Fibroblast of lung (primary cell): ENCODE results near the gene ATP9B.

Experiments
- EZH2 ChIP-seq: IDR thresholded peaks from 2 replicates; pipeline ENCODE4 v1.5.1; 2012; ENCODE audit warnings: low read length, control low read depth, mild to moderate bottlenecking; ENCODE audit errors: missing control alignments
- TF ChIP-seq, protein P1 (sequence below), 2 donors: IDR thresholded peaks in 1 of 2; conservative IDR thresholded peaks in 1 of 2; 1 replicate in 1 of 2; 2 replicates in 1 of 2; pipeline ENCODE4 v1.5.1; 2011 to 2012; ENCODE audit warnings: low read length in 2 of 2, control low read depth in 1 of 2, inconsistent platforms in 1 of 2, low read depth in 1 of 2, mild to moderate bottlenecking in 1 of 2

DNA sequence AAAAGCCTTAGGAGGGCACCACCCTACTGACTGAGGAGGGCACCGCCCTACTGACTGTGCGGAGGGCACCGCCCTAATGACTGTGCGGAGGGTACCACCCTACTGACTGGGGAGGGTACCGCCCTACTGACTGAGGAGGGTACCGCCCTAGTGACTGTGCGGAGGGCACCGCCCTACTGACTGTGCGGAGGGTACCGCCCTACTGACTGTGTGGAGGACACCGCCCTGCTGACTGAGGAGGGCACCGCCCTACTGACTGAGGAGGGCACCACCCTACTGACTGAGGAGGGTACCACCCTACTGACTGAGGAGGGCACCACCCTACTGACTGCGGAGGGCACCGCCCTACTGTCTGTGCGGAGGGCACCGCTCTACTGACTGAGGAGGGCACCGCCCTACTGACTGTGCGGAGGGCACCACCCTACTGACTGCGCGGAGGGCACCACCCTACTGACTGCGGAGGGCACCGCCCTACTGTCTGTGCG is 176.4 kb downstream of the ATP9B start:
- TF ChIP-seq, protein P1, sequence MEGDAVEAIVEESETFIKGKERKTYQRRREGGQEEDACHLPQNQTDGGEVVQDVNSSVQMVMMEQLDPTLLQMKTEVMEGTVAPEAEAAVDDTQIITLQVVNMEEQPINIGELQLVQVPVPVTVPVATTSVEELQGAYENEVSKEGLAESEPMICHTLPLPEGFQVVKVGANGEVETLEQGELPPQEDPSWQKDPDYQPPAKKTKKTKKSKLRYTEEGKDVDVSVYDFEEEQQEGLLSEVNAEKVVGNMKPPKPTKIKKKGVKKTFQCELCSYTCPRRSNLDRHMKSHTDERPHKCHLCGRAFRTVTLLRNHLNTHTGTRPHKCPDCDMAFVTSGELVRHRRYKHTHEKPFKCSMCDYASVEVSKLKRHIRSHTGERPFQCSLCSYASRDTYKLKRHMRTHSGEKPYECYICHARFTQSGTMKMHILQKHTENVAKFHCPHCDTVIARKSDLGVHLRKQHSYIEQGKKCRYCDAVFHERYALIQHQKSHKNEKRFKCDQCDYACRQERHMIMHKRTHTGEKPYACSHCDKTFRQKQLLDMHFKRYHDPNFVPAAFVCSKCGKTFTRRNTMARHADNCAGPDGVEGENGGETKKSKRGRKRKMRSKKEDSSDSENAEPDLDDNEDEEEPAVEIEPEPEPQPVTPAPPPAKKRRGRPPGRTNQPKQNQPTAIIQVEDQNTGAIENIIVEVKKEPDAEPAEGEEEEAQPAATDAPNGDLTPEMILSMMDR (conservative IDR thresholded peaks at IDR 0.05 in 1 of 2, IDR thresholded peaks at IDR 0.05 in 1 of 2; ENCODE audit: low read depth in 1 of 2, low read length in 2 of 2), result no peak
- no peak for TF ChIP-seq EZH2
